MG63 (cell line): ENCODE results near the gene RTL10. TPM values are rescaled to one million over a fixed set of nuclear protein-coding genes. Genes with fewer than 3 reads are reported as not detected.

Experiments
- total RNA-seq: library from RNA; depleted of rRNA; stranded (reverse); fragments of >200 nt; shearing (Covaris generic); gene quantifications from 2 replicates; pipeline ENCODE4 v1.2.3, GENCODE V29; 2014; ENCODE audit warnings: low replicate concordance; rRNA removed

RTL10 gene
- total RNA-seq, 1 experiment from 2014 or later = 7.2 TPM

Other genes starting within 250 kb of the RTL10 start
- gene SEPTIN5, start 140.4 kb downstream of the RTL10 start, total RNA-seq = 18.9 and 30.7 TPM in 2 replicates
- gene GP1BB, start 131.3 kb downstream of the RTL10 start, total RNA-seq = 3.5 and 15.9 TPM in 2 replicates
- gene TBX1, start 94.1 kb downstream of the RTL10 start, total RNA-seq = 16.3 and 16.5 TPM in 2 replicates
- 10.3 and 25.2 TPM in 2 replicates for gene GNB1L, start within 50 bp of the RTL10 start, total RNA-seq
- gene COMT, start 86.9 kb upstream of the RTL10 start, total RNA-seq = 178 and 263 TPM in 2 replicates
- gene TXNRD2, start 86.9 kb upstream of the RTL10 start, total RNA-seq = 52.7 and 61.8 TPM in 2 replicates
- 2.2 and 3.8 TPM in 2 replicates for gene ARVCF, start 161.9 kb upstream of the RTL10 start, total RNA-seq
- 21.0 and 54.2 TPM in 2 replicates for gene TANGO2, start 166.2 kb upstream of the RTL10 start, total RNA-seq
- gene DGCR8, start 225.4 kb upstream of the RTL10 start, total RNA-seq = 16.3 and 31.0 TPM in 2 replicates